HepG2 (cell line): ENCODE data around the gene PDIA2. TPM values are rescaled to one million over a fixed set of nuclear protein-coding genes. Genes with fewer than 3 reads are reported as not detected.

ENCODE experiments used
- ATAC-seq: fragments of 200-7000 bp; cut with Tn5 transposase; 3 replicates; pipeline ENCODE4 v1.9.1; 2020; ENCODE audit warnings: mild to moderate bottlenecking, moderate library complexity
- BruUV-seq: library from RNA; stranded (reverse); fragments of 400-500 nt; replicated peaks from 2 replicates; lab custom pipeline; 2021; lab: Mats Ljungman, UMichigan
- CTCF ChIA-PET: fragments of 300-600 bp; formaldehyde crosslinking; extraction: SDS; loops from one replicate; lab custom pipeline; 2021; ENCODE audit warnings: low total read pairs, inconsistent platforms, low intra/inter-chr PET ratio; lab: Yijun Ruan, JAX
- POLR2A ChIA-PET: fragments of 350-600 bp; sonication (Branson Sonifier 250); formaldehyde crosslinking; loops from one replicate; lab custom pipeline; 2020; ENCODE audit warnings: antibody characterized with exemption, inconsistent platforms; lab: Yijun Ruan, JAX
- DNase-seq: peaks from one replicate; pipeline ENCODE4 v3.0.0-alpha.2; 2015; ENCODE audit warnings: low spot score
- FAIRE-seq: peaks from 3 replicates; lab custom pipeline; 2011; peaks lifted over from hg19 to GRCh38; lab: Jason Lieb, UNC
- H2AFZ ChIP-seq: one replicate; pipeline ENCODE4 v1.6.1; 2011; ENCODE audit warnings: low read length, inconsistent platforms
- H3K27ac ChIP-seq: fragments of 300-600 bp; 3 replicates; pipeline ENCODE4 v1.8.0; 2011; ENCODE audit warnings: mixed run types, mild to moderate bottlenecking, mixed read lengths, low read length, inconsistent platforms; ENCODE audit not compliant: insufficient read depth; ENCODE audit errors: extremely low read length
- H3K27me3 ChIP-seq, 2 experiments: fragments of 200-600 bp in 1 of 2; 2 replicates in 1 of 2; 3 replicates in 1 of 2; pipeline versions ENCODE4 v1.6.0 to v1.8.0; 2011; ENCODE audit warnings: low read length in 2 of 2, mild to moderate bottlenecking in 2 of 2, moderate library complexity in 2 of 2, inconsistent platforms in 1 of 2; ENCODE audit not compliant: insufficient read depth in 2 of 2, control insufficient read depth in 1 of 2
- H3K36me3 ChIP-seq, 2 experiments: fragments of 200-600 bp in 1 of 2; replicated peaks in 1 of 2; 2 replicates in 1 of 2; 3 replicates in 1 of 2; pipeline versions ENCODE4 v1.5.1 to v1.8.0; 2011; ENCODE audit warnings: low read length in 2 of 2, inconsistent platforms in 1 of 2; ENCODE audit not compliant: insufficient read depth in 2 of 2, control insufficient read depth in 1 of 2
- H3K4me1 ChIP-seq: 2 replicates; pipeline ENCODE4 v1.5.1; 2012; ENCODE audit warnings: low read length, inconsistent platforms; ENCODE audit not compliant: insufficient read depth
- H3K4me2 ChIP-seq: 2 replicates; pipeline ENCODE4 v1.6.0; 2011; ENCODE audit warnings: low read depth, low read length, inconsistent platforms
- H3K4me3 ChIP-seq, 3 experiments: fragments of 200-600 bp in 1 of 3; sonication (generic), shearing (Covaris generic) in 1 of 3; replicated peaks in 1 of 3; 2 replicates each; pipeline ENCODE4 v1.5.1; 2011 to 2016; ENCODE audit warnings: low read length in 3 of 3, inconsistent platforms in 2 of 3, low read depth in 2 of 3, mild to moderate bottlenecking in 2 of 3, control low read depth in 1 of 3, mixed read lengths in 1 of 3; ENCODE audit not compliant: insufficient read depth in 1 of 3
- H3K79me2 ChIP-seq: one replicate; pipeline ENCODE4 v1.6.1; 2011; ENCODE audit warnings: low read length, inconsistent platforms; ENCODE audit not compliant: insufficient read depth
- H3K9ac ChIP-seq: 2 replicates; pipeline ENCODE4 v1.6.0; 2011; ENCODE audit warnings: mild to moderate bottlenecking, low read depth, low read length, inconsistent platforms; ENCODE audit not compliant: insufficient read depth
- H3K9me3 ChIP-seq: 2 replicates; pipeline ENCODE4 v1.5.1; 2012; ENCODE audit warnings: mild to moderate bottlenecking, low read length
- H4K20me1 ChIP-seq: 2 replicates; pipeline ENCODE4 v1.6.0; 2011; ENCODE audit warnings: inconsistent platforms, mild to moderate bottlenecking, low read length, moderate library complexity; ENCODE audit not compliant: insufficient read depth
- ARNT2 ChIP-seq: sonication (generic); formaldehyde crosslinking; IDR thresholded peaks from 2 replicates; pipeline ENCODE4 v1.8.0; 2022; ENCODE audit warnings: mild to moderate bottlenecking, low read depth, missing genetic modification reagents, moderate library complexity
- CBFB ChIP-seq: sonication (generic); formaldehyde crosslinking; IDR thresholded peaks from 2 replicates; pipeline ENCODE4 v1.4.0; 2020; ENCODE audit warnings: missing genetic modification reagents
- NFE2L2 ChIP-seq: fragments of 150-350 bp; IDR thresholded peaks from 2 replicates; pipeline ENCODE4 v1.6.1; 2014; ENCODE audit warnings: low read length
- NPAS2 ChIP-seq: sonication (generic); formaldehyde crosslinking; IDR thresholded peaks from 2 replicates; pipeline ENCODE4 v1.8.0; 2022; ENCODE audit warnings: mild to moderate bottlenecking, missing genetic modification reagents, borderline replicate concordance
- NR2C2 ChIP-seq: sonication (generic); formaldehyde crosslinking; IDR thresholded peaks from 2 replicates; pipeline ENCODE4 v1.4.0; 2020; ENCODE audit warnings: missing genetic modification reagents, mild to moderate bottlenecking, moderate library complexity, borderline replicate concordance
- RNF2 ChIP-seq: fragments of 450-650 bp; conservative IDR thresholded peaks from 2 replicates; pipeline ENCODE4 v1.6.1; 2016; ENCODE audit warnings: low read depth
- SP140L ChIP-seq: sonication (generic); formaldehyde crosslinking; IDR thresholded peaks from 2 replicates; pipeline ENCODE4 v1.4.0; 2020; ENCODE audit warnings: missing genetic modification reagents, borderline replicate concordance
- ZNF431 ChIP-seq: sonication (generic); formaldehyde crosslinking; IDR thresholded peaks from 2 replicates; pipeline ENCODE4 v1.9.0; 2022; ENCODE audit warnings: missing genetic modification reagents, low read depth, mild to moderate bottlenecking, borderline replicate concordance
- ZNF468 ChIP-seq: sonication (generic); formaldehyde crosslinking; IDR thresholded peaks from 2 replicates; pipeline ENCODE4 v1.8.0; 2022; ENCODE audit warnings: mild to moderate bottlenecking, moderate library complexity, missing genetic modification reagents
- ZNF501 ChIP-seq: sonication (generic); formaldehyde crosslinking; IDR thresholded peaks from 2 replicates; pipeline ENCODE4 v1.5.1; 2020; ENCODE audit warnings: mild to moderate bottlenecking, moderate library complexity, missing genetic modification reagents
- ZNF547 ChIP-seq: sonication (generic); formaldehyde crosslinking; IDR thresholded peaks from 2 replicates; pipeline ENCODE4 v1.5.1; 2020; ENCODE audit warnings: mild to moderate bottlenecking, missing genetic modification reagents
- ZNF616 ChIP-seq: sonication (generic); formaldehyde crosslinking; IDR thresholded peaks from 2 replicates; pipeline ENCODE4 v1.5.0; 2020; ENCODE audit warnings: low read depth, mild to moderate bottlenecking, missing genetic modification reagents
- ZSCAN21 ChIP-seq: sonication (generic); formaldehyde crosslinking; IDR thresholded peaks from 2 replicates; pipeline ENCODE4 v1.8.0; 2022; ENCODE audit warnings: mild to moderate bottlenecking, missing genetic modification reagents, moderate library complexity, borderline replicate concordance
- WGBS: methylation state at CpG from one replicate; pipeline ENCODE4 v1.1.6; 2017; ENCODE audit warnings: low lambda C conversion rate; 5-methylcytosine and 5-hydroxymethylcytosine counted together
- in situ Hi-C: cut with HindIII; loops from 2 replicates; pipeline ENCODE4 v1.10.0; 2017; ENCODE audit warnings: low pct_unique_long_range_greater_than_20kb; ENCODE audit not compliant: extremely low pct_ligation_motif_present
- intact Hi-C: fragments of 100-400 bp; cut with micrococcal nuclease; formaldehyde crosslinking; loops from one replicate; pipeline ENCODE4 v1.10.0; 2022; ENCODE audit not compliant: unreplicated experiment
- polyA plus RNA-seq, 8 experiments: library from polyadenylated mRNA; depleted of rRNA in 3 of 8; stranded (reverse) in 7 of 8; unstranded in 1 of 8; fragments of >200 nt; fragmentation: Illumina TruSeq in 4 of 8; extraction: Trizol in 4 of 8; gene quantifications; 2 replicates each; pipeline versions ENCODE4 v1.2.1 to v1.2.3, GENCODE V29; 2011 to 2016; ENCODE audit warnings: low read depth in 4 of 8, missing spikeins in 1 of 8, mixed read lengths in 1 of 8; ENCODE audit not compliant: insufficient read depth in 1 of 8
- total RNA-seq, 5 experiments: library from RNA; depleted of rRNA; stranded (reverse); fragments of >200 nt; fragmentation: Illumina TruSeq; extraction: Trizol; gene quantifications; 2 replicates each; pipeline ENCODE4 v1.2.3, GENCODE V29; 2016; ENCODE audit warnings: low read depth in 1 of 5
- TF ChIP-seq, protein P1 (sequence below): sonication (generic); formaldehyde crosslinking; IDR thresholded peaks from 2 replicates; pipeline ENCODE4 v1.5.0; 2020; ENCODE audit warnings: missing genetic modification reagents, mild to moderate bottlenecking, borderline replicate concordance

The PDIA2 gene
- total and polyA plus RNA-seq, 2 of the 13 experiments (the other 11 are each of a cell fraction or from before 2014, with no cell fraction given), result 0.35 to 1.9 TPM

DNA sequence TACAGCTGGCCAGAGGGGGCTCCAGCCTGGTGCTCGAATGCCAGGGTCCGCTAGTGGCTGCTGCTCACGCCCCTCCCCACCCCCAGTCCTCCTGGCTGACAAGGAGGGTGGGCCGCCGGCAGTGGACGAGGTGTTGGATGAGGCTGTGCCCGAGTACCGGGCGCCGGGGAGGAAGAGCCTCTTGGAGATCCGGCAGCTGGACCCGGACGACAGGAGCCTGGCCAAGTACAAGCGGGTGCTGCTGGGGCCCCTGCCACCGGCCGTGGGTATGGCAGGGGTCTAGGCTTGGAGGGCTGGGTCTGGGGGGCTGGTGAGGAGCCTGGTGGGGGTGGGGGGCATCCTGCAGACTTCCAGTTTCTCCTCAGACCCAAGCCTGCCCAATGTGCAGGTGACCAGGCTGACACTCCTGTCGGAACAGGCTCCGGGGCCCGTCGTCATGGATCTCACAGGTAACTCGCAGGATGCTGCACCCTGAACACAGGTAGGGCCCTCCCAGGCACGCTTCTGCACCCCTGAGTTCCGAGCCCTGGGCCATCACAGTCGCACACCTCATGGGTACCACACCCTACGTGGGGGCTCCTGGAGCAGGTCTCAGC lies 1.2 kb upstream of the PDIA2 start:
- POLR2A ChIA-PET, result no interaction called here

More for the DNA sequence above, 1.2 kb upstream of the PDIA2 start:
- peak; percentile 19 for ATAC-seq
- no peaks in the 10 kb centered on the region for H4K20me1 ChIP-seq
- no peak for DNase-seq
- CTCF ChIA-PET, result no interaction called here
- H3K4me1 ChIP-seq, result peaks cover 6% of the 10 kb centered on the region; the same call in 1 of the 2 replicates
- TF ChIP-seq, protein P1, sequence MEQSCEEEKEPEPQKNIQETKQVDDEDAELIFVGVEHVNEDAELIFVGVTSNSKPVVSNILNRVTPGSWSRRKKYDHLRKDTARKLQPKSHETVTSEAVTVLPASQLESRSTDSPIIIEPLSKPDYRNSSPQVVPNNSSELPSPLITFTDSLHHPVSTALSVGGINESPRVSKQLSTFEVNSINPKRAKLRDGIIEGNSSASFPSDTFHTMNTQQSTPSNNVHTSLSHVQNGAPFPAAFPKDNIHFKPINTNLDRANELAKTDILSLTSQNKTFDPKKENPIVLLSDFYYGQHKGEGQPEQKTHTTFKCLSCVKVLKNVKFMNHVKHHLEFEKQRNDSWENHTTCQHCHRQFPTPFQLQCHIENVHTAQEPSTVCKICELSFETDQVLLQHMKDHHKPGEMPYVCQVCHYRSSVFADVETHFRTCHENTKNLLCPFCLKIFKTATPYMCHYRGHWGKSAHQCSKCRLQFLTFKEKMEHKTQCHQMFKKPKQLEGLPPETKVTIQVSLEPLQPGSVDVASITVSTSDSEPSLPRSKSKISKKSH, result no peak
- TF ChIP-seq NR2C2 (CRISPR knock-in tag) (no peak), ZNF468 (CRISPR knock-in tag) (no peak), ZNF501 (CRISPR knock-in tag) (no peak), RNF2 (no peak), NFE2L2 (no peak), ZNF431 (CRISPR knock-in tag) (no peak), NPAS2 (CRISPR knock-in tag) (no peak), ZNF547 (CRISPR knock-in tag) (no peak), ZNF616 (no peak), ARNT2 (CRISPR knock-in tag) (no peak), ZSCAN21 (CRISPR knock-in tag) (no peak), CBFB (CRISPR knock-in tag) (no peak), SP140L (no peak)
- WGBS, result 0% methylated on average over 4 of the region's 25 CpGs
- peaks cover 0 to 5% of the 10 kb centered on the region in 2 experiments; a peak in 2 of 5 replicates for H3K36me3 ChIP-seq
- H3K9me3 ChIP-seq, result no peaks in the 10 kb centered on the region
- H3K4me2 ChIP-seq, result peak overlapping the region; percentile 36
- no peak overlapping the region for H3K9ac ChIP-seq
- no peaks in the 10 kb centered on the region for H3K79me2 ChIP-seq
- H2AFZ ChIP-seq, result no peak overlapping the region
- H3K4me3 ChIP-seq, result peak overlapping the region in 1 of 3 experiments; percentile 65; a peak in 1 of 6 replicates
- in situ Hi-C loops, result no loop called here
- no peak overlapping the region for H3K27ac ChIP-seq
- no peak for FAIRE-seq
- H3K27me3 ChIP-seq, result peaks cover 7 to 42% of the 10 kb centered on the region in 2 experiments; a peak in 4 of 5 replicates
- intact Hi-C loops, result no loop called here
- BruUV-seq, result no TSS peak
